MM.1S (cell line): ENCODE results near the gene RPL38.

Source experiments
- CTCF ChIP-seq: fragments of 300-600 bp; sonication (generic); IDR thresholded peaks from 2 replicates; pipeline ENCODE4 v1.5.1; 2016; ENCODE audit warnings: antibody characterized with exemption, low read length, mixed read lengths
- EZH2 ChIP-seq: fragments of 300-600 bp; sonication (generic); optimal IDR thresholded peaks from 2 replicates; pipeline ENCODE3; 2017; ENCODE audit warnings: low read depth, mild to moderate bottlenecking, antibody characterized with exemption, low read length, mixed read lengths
- EZH2phosphoT487 ChIP-seq: fragments of 300-600 bp; sonication (generic); IDR thresholded peaks from 2 replicates; pipeline ENCODE4 v1.6.1; 2018; ENCODE audit warnings: antibody characterized with exemption, low read length

- TF ChIP-seq CTCF: no peak
- no peak for TF ChIP-seq EZH2
- no peak for TF ChIP-seq EZH2phosphoT487
These were observed 10.4 kb downstream of the RPL38 start for GRCh38 chr17:74213861-74214391.
